Caco-2 (cell line): ENCODE measurements around the gene CLDN24. TPM values are rescaled to one million over a fixed set of nuclear protein-coding genes. Genes with fewer than 3 reads are reported as not detected.
A peak's percentile ranks its signal among the peaks of the same experiment; 100 is the strongest.

Experiments used
- BruUV-seq: library from RNA; stranded (reverse); fragments of 400-500 nt; replicated peaks from 2 replicates; lab custom pipeline; 2021; lab: Mats Ljungman, UMichigan
- CTCF ChIA-PET: fragments of 300-600 bp; sonication (Branson Sonifier 250); formaldehyde crosslinking; loops from one replicate; lab custom pipeline; 2022; ENCODE audit warnings: antibody characterized with exemption; lab: Charles Lee
- POLR2A ChIA-PET: fragments of 300-600 bp; sonication (Branson Sonifier 250); formaldehyde crosslinking; loops from one replicate; lab custom pipeline; 2022; ENCODE audit warnings: antibody characterized with exemption; lab: Charles Lee
- DNase-seq, 2 experiments: peaks; one replicate each; pipeline versions ENCODE4 v3.0.0 to v3.0.0-alpha.2; 2020 to 2022
- H3K27me3 ChIP-seq: replicated peaks from 2 replicates; pipeline ENCODE4 v1.6.0; 2011; ENCODE audit warnings: low read length; ENCODE audit not compliant: control insufficient read depth, insufficient read depth
- H3K36me3 ChIP-seq: 2 replicates; pipeline ENCODE4 v1.5.1; 2011; ENCODE audit warnings: low read length; ENCODE audit not compliant: control insufficient read depth, insufficient read depth
- H3K4me1 ChIP-seq: fragments of 250-450 bp; sonication (Bioruptor Pico); 2 replicates; pipeline ENCODE4 v1.5.1; 2020; ENCODE audit warnings: mild to moderate bottlenecking
- H3K4me3 ChIP-seq: 2 replicates; pipeline ENCODE4 v1.5.1; 2011; ENCODE audit warnings: low read depth, mild to moderate bottlenecking, control low read depth, low read length
- H3K9me3 ChIP-seq: fragments of 250-450 bp; sonication (Bioruptor Pico); 2 replicates; pipeline ENCODE4 v1.5.1; 2020; ENCODE audit warnings: mild to moderate bottlenecking, moderate library complexity
- H3K27ac Mint-ChIP-seq: one replicate; pipeline ENCODE4 v1.8.0; 2022; ENCODE audit warnings: mixed read lengths; ENCODE audit not compliant: unreplicated experiment
- H3K27me3 Mint-ChIP-seq: one replicate; pipeline ENCODE4 v1.8.0; 2022; ENCODE audit warnings: mixed read lengths; ENCODE audit not compliant: insufficient read depth, unreplicated experiment
- H3K36me3 Mint-ChIP-seq: one replicate; pipeline ENCODE4 v1.8.0; 2022; ENCODE audit warnings: mild to moderate bottlenecking, mixed read lengths; ENCODE audit not compliant: insufficient read depth, unreplicated experiment
- H3K4me1 Mint-ChIP-seq: one replicate; pipeline ENCODE4 v1.8.0; 2022; ENCODE audit warnings: low read depth, mixed read lengths; ENCODE audit not compliant: unreplicated experiment
- H3K4me3 Mint-ChIP-seq: one replicate; pipeline ENCODE4 v1.8.0; 2022; ENCODE audit warnings: mild to moderate bottlenecking, moderate library complexity, mixed read lengths; ENCODE audit not compliant: unreplicated experiment
- H3K9me3 Mint-ChIP-seq: one replicate; pipeline ENCODE4 v1.8.0; 2022; ENCODE audit warnings: mixed read lengths; ENCODE audit not compliant: unreplicated experiment
- intact Hi-C: fragments of 100-400 bp; cut with micrococcal nuclease; formaldehyde crosslinking; loops from one replicate; pipeline ENCODE4 v1.10.0; 2022; ENCODE audit not compliant: unreplicated experiment
- total RNA-seq: library from RNA; stranded (reverse); gene quantifications from 2 replicates; pipeline ENCODE4 v1.2.3, GENCODE V29; 2022
- TF ChIP-seq, protein P1 (sequence below), 2 experiments: fragments of 200-600 bp in 1 of 2; IDR thresholded peaks; 1 replicate in 1 of 2; 2 replicates in 1 of 2; pipeline versions ENCODE4 v1.5.1 to v1.8.0; 2011 to 2022; ENCODE audit warnings: antibody characterized with exemption in 1 of 2, control low read depth in 1 of 2, inconsistent platforms in 1 of 2, low read depth in 1 of 2, low read length in 1 of 2, mild to moderate bottlenecking in 1 of 2, moderate library complexity in 1 of 2; ENCODE audit not compliant: insufficient read depth in 1 of 2, severe bottlenecking in 1 of 2, unreplicated experiment in 1 of 2

The CLDN24 gene
- total RNA-seq, 1 experiment from 2014 or later, result not detected

DNA sequence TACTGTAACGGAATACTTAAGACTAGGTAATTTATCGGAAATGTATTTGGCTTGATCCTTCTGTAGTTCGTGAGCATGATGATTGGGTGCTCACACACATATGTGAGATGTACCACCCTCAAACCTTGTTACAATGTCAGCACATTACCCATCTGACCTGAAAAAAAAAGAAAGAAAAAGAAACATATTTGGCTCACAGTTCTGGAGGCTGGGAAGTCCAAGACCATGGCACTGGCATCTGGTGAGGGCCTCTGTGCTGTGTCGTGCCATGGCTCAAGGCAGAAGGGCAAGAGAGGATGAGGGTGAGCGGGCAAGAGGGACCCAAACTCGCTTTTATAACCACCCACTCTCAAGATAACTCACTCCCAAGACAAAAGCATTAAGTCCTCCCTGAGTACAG lies 7.0 kb upstream of the CLDN24 start:
- Mint-ChIP-seq H3K4me3 (no peak overlapping the region), H3K9me3 (peaks cover 15% of the 10 kb centered on the region), H3K27ac (no peak overlapping the region), H3K36me3 (peaks cover 44% of the 10 kb centered on the region), H3K4me1 (peaks cover 19% of the 10 kb centered on the region), H3K27me3 (no peaks in the 10 kb centered on the region)
- CTCF ChIA-PET, result no interaction called here
- Histone ChIP-seq H3K4me3 (no peak overlapping the region), H3K36me3 (no peaks in the 10 kb centered on the region), H3K4me1 (0 out of 2 replicates have a peak, but pooled peaks cover 7% of the 10 kb centered on the region), H3K9me3 (0 out of 2 replicates have a peak, but pooled peaks cover 8% of the 10 kb centered on the region), H3K27me3 (no peaks in the 10 kb centered on the region)
- POLR2A ChIA-PET, result no interaction called here
- TF ChIP-seq, protein P1, sequence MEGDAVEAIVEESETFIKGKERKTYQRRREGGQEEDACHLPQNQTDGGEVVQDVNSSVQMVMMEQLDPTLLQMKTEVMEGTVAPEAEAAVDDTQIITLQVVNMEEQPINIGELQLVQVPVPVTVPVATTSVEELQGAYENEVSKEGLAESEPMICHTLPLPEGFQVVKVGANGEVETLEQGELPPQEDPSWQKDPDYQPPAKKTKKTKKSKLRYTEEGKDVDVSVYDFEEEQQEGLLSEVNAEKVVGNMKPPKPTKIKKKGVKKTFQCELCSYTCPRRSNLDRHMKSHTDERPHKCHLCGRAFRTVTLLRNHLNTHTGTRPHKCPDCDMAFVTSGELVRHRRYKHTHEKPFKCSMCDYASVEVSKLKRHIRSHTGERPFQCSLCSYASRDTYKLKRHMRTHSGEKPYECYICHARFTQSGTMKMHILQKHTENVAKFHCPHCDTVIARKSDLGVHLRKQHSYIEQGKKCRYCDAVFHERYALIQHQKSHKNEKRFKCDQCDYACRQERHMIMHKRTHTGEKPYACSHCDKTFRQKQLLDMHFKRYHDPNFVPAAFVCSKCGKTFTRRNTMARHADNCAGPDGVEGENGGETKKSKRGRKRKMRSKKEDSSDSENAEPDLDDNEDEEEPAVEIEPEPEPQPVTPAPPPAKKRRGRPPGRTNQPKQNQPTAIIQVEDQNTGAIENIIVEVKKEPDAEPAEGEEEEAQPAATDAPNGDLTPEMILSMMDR (IDR thresholded peaks at IDR 0.05; ENCODE audit: insufficient read depth in 1 of 2, low read depth in 1 of 2, low read length in 1 of 2, severe bottlenecking in 1 of 2, unreplicated experiment in 1 of 2), result no peak
- no TSS peak for BruUV-seq
- DNase-seq, result no peak
- intact Hi-C loops, result loop anchor here (5.0 kb wide), 1 partner anchor 78 kb away; no protein-coding TSS in a partner anchor

DNA sequence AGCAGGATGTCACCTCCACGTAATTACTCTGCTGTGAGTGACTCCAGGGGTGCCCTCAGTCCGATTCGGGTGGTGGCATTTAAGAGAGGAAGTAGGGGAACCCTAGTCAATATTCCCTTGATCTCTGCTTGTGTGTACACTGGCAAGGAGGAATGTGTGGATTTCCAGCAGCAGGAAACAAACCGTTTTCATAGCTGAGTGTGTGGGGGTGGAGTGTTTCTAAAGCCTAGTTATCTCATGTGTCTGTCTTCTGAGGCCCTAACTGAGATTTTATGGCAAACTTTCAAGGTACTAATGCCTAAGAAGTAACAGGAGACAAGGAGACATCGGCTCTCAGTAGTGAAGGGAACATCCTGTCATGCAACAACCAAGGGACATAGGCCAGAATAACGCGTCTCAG lies 6.6 kb upstream of the CLDN24 start:
- Histone ChIP-seq H3K4me1 (0 out of 2 replicates have a peak, but pooled peaks cover 3% of the 10 kb centered on the region), H3K36me3 (no peaks in the 10 kb centered on the region), H3K9me3 (0 out of 2 replicates have a peak, but pooled peaks cover 8% of the 10 kb centered on the region), H3K4me3 (no peak overlapping the region), H3K27me3 (no peaks in the 10 kb centered on the region)
- CTCF ChIA-PET, result no interaction called here
- Mint-ChIP-seq H3K4me3 (peak overlapping the region; percentile 24), H3K9me3 (peaks cover 15% of the 10 kb centered on the region), H3K4me1 (peaks cover 15% of the 10 kb centered on the region), H3K36me3 (peaks cover 48% of the 10 kb centered on the region), H3K27me3 (no peaks in the 10 kb centered on the region), H3K27ac (no peak overlapping the region)
- no TSS peak for BruUV-seq
- TF ChIP-seq, protein P1 (IDR thresholded peaks at IDR 0.05; ENCODE audit: insufficient read depth in 1 of 2, low read depth in 1 of 2, low read length in 1 of 2, severe bottlenecking in 1 of 2, unreplicated experiment in 1 of 2), result no peak
- intact Hi-C loops, result loop anchor here (5.0 kb wide), 1 partner anchor 78 kb away; no protein-coding TSS in a partner anchor
- no peak for DNase-seq
- POLR2A ChIA-PET, result no interaction called here

DNA sequence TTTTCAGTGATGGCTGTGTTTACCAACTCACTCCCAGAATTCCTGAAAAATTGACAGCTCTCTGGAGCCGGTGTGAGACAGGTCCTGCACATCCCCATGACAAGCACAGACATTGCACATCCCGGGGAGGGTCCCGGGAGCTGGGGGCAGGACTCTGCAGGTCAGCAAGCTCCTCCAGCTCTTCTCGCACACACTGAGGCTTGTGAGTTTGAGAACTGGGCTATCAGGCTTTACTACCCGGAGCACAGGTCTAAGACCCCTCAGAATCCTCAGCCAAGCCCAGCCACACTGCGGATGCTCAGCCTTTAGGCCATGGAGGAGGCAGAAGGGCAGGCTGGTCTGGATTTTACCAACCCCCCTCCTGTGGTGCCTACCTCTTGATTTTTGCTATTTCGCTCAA lies 5.6 kb upstream of the CLDN24 start:
- no peak overlapping the region for H3K4me3 ChIP-seq
- intact Hi-C loops, result loop anchor here (5.0 kb wide), 1 partner anchor 79 kb away; no protein-coding TSS in a partner anchor
- BruUV-seq, result no TSS peak
- no peaks in the 10 kb centered on the region for H3K27me3 Mint-ChIP-seq
- peaks cover 54% of the 10 kb centered on the region for H3K36me3 Mint-ChIP-seq
- H3K9me3 Mint-ChIP-seq, result peaks cover 13% of the 10 kb centered on the region
- no peaks in the 10 kb centered on the region for H3K36me3 ChIP-seq
- no peak overlapping the region for H3K27ac Mint-ChIP-seq
- no peaks in the 10 kb centered on the region for H3K27me3 ChIP-seq
- TF ChIP-seq, protein P1 (IDR thresholded peaks at IDR 0.05; ENCODE audit: insufficient read depth in 1 of 2, low read depth in 1 of 2, low read length in 1 of 2, severe bottlenecking in 1 of 2, unreplicated experiment in 1 of 2), result no peak
- peaks cover 13% of the 10 kb centered on the region for H3K4me1 Mint-ChIP-seq
- H3K4me3 Mint-ChIP-seq, result no peak overlapping the region
- no peak for DNase-seq
- POLR2A ChIA-PET, result no interaction called here
- 0 out of 2 replicates have a peak, but pooled peaks cover 8% of the 10 kb centered on the region for H3K9me3 ChIP-seq
- no peaks in the 10 kb centered on the region for H3K4me1 ChIP-seq
- CTCF ChIA-PET, result no interaction called here
